Testis (tissue), 2 donors: ENCODE data around the gene ALDH3B2.
A peak's percentile ranks its signal among the peaks of the same experiment; 100 is the strongest.

Experiments used
- CTCF ChIP-seq, 3 experiments: fragments of 450-650 bp in 2 of 3; fragments of 200-600 bp in 1 of 3; sonication (generic) in 1 of 3; IDR thresholded peaks; one replicate each; pipeline ENCODE4 v1.5.1; 2016 to 2019; ENCODE audit warnings: antibody characterized with exemption in 3 of 3, mild to moderate bottlenecking in 2 of 3, moderate library complexity in 1 of 3
- POLR2A ChIP-seq: fragments of 450-650 bp; IDR thresholded peaks from one replicate; pipeline ENCODE4 v1.6.1; 2017; ENCODE audit warnings: antibody characterized with exemption, mild to moderate bottlenecking, moderate library complexity

DNA sequence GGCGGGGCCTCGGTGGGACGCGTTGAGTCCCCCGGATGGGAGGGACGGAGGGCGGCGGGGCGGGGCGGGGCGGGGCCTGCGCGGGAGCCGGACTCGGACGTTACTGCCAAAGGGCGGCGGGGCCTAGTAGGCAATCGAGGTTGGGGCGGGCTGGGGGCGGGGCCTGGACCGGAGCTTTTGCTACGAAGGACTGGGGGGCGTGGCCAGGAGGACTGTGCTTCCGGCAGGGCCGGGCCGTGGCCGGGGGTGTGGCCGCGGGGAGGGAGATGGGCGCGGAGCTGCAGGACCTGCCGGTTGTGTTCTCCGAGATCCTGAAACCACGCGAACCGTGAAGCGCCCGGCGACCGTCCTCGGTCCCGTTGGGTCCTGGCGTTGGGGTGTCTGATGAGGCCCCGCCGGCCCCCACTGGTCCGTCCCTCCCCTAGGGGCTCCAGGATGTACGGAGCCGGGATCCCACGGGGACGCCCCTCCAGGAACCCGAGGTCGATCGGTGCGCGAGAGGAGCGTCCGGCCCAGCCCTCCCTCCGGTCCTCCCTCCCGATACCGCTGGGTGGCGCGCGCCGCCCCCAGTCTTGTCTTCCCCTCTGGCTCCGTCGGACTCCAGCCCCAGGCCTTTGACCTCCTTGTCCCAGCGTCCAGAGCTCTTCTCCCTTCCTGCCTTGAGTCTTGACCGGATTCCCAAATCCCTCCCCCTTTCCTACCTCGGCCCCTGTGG lies 44.0 kb downstream of the ALDH3B2 start:
- TF ChIP-seq CTCF (IDR thresholded peaks at IDR 0.05) (peak; percentile 38 to 83 (median 54)), POLR2A (peak; percentile 21)
